Stomach (tissue), 9 donors: ENCODE data around the gene YPEL4. TPM values are rescaled to one million over a fixed set of nuclear protein-coding genes. Genes with fewer than 3 reads are reported as not detected.

Source experiments
- DNase-seq, 2 donors: peaks; one replicate each; pipeline versions ENCODE4 v3.0.0 to v3.0.0-alpha.2; 2013 to 2019
- H3K27ac ChIP-seq, 5 donors: fragments of 200-600 bp in 4 of 5; sonication (generic) in 4 of 5; one replicate each; pipeline ENCODE4 v1.5.1; 2013 to 2019; ENCODE audit warnings: mild to moderate bottlenecking in 1 of 5, moderate library complexity in 1 of 5
- H3K27me3 ChIP-seq, 3 donors: fragments of 200-600 bp; sonication (generic); one replicate each; pipeline ENCODE4 v1.5.1; 2017 to 2019; ENCODE audit warnings: mixed run types in 1 of 3
- H3K36me3 ChIP-seq, 4 donors: fragments of 200-600 bp; sonication (generic); 1 replicate in 3 of 4; 2 replicates in 1 of 4; pipeline ENCODE4 v1.5.1; 2016 to 2019
- H3K4me1 ChIP-seq, 4 donors: fragments of 200-600 bp; sonication (generic); one replicate each; pipeline ENCODE4 v1.5.1; 2016 to 2019
- H3K4me3 ChIP-seq, 4 donors: fragments of 200-600 bp; sonication (generic) in 3 of 4; one replicate each; pipeline ENCODE4 v1.5.1; 2016 to 2019; ENCODE audit warnings: mild to moderate bottlenecking in 1 of 4
- H3K9me3 ChIP-seq, 4 donors: fragments of 200-600 bp; sonication (generic); one replicate each; pipeline ENCODE4 v1.5.1; 2016 to 2019
- CTCF ChIP-seq, 7 experiments: fragments of 450-650 bp in 4 of 7; fragments of 200-600 bp in 3 of 7; sonication (generic) in 3 of 7; IDR thresholded peaks; one replicate each; pipeline ENCODE4 v1.5.1; 2016 to 2019; ENCODE audit warnings: antibody characterized with exemption in 7 of 7, control low read depth in 2 of 7, mild to moderate bottlenecking in 1 of 7
- EP300 ChIP-seq: sonication (generic); formaldehyde crosslinking; IDR thresholded peaks from one replicate; pipeline ENCODE4 v1.6.1; 2017; ENCODE audit warnings: antibody characterized with exemption
- POLR2A ChIP-seq, 4 donors: fragments of 450-650 bp; IDR thresholded peaks; one replicate each; pipeline ENCODE4 v1.6.1; 2016; ENCODE audit warnings: antibody characterized with exemption in 4 of 4, control low read depth in 2 of 4, mild to moderate bottlenecking in 1 of 4, moderate library complexity in 1 of 4
- POLR2AphosphoS5 ChIP-seq, 3 donors: sonication (generic); formaldehyde crosslinking; IDR thresholded peaks; one replicate each; pipeline ENCODE4 v1.6.1; 2016; ENCODE audit warnings: antibody characterized with exemption in 3 of 3
- WGBS, 5 donors: extraction: QIAGEN DNeasy Blood & Tissue Kit in 3 of 5; methylation state at CpG; one replicate each; pipeline versions ENCODE4 v1.1.5 to v1.1.7; 2013 to 2018; 5-methylcytosine and 5-hydroxymethylcytosine counted together
- intact Hi-C: fragments of 100-400 bp; cut with DNase I; formaldehyde crosslinking; loops from one replicate; pipeline ENCODE4 v1.15.1; 2023; ENCODE audit warnings: low total_unique reads
- polyA plus RNA-seq, 3 donors: library from polyadenylated mRNA; stranded (reverse); fragments of 200-250 nt; gene quantifications; one replicate each; pipeline ENCODE4 v1.2.3, GENCODE V29; 2013
- total RNA-seq, 5 donors: library from RNA; depleted of rRNA; stranded (reverse); fragments of >200 nt; gene quantifications; one replicate each; pipeline versions ENCODE4 v1.1.0 to v1.2.3, GENCODE V29; 2014 to 2016
- donor health status: healthy with polysubstance abuse.
- donor health status: Bipolar disorder and iron deficiency.
- donor health status: healthy.

YPEL4 gene
- total and polyA plus RNA-seq, 8 donors = 0.29 to 3.2 (median 0.68) TPM; not detected in 3

GRCh38 chr11:57639321-57640067, 10.2 kb downstream of the YPEL4 start:
- intact Hi-C loops = loop anchor here (2.0 to 10.0 kb wide), 2 partner anchors 71 to 295 kb away; no protein-coding TSS in a partner anchor
- Histone ChIP-seq H3K4me1 (peaks cover 23 to 52% (median 40%) of the 10 kb centered on the region in 4 donors), H3K36me3 (no peaks in the 10 kb centered on the region), H3K9me3 (no peaks in the 10 kb centered on the region), H3K27ac (peak overlapping the region in 4 of 5 donors; percentile 15 to 85 (median 40)), H3K4me3 (peak overlapping the region; percentile 73 to 90 (median 78)), H3K27me3 (peaks cover 0 to 25% (median 18%) of the 10 kb centered on the region in 3 donors)
- 16 to 26% (median 21%) methylated on average over 10 to 15 of the region's 15 CpGs for WGBS, 5 donors
- TF ChIP-seq POLR2A (IDR thresholded peaks at IDR 0.05) (no peak), EP300 (no peak), CTCF (IDR thresholded peaks at IDR 0.05) (no peak), POLR2AphosphoS5 (IDR thresholded peaks at IDR 0.05) (no peak)
- peak in 1 of 2 donors; percentile 93 for DNase-seq

GRCh38 chr11:57638811-57639320, 10.8 kb downstream of the YPEL4 start:
- peaks cover 0 to 25% (median 18%) of the 10 kb centered on the region in 3 donors for H3K27me3 ChIP-seq
- no peaks in the 10 kb centered on the region for H3K9me3 ChIP-seq
- 1 to 3% (median 1%) methylated on average over 17 to 19 of the region's 19 CpGs for WGBS, 5 donors
- H3K27ac ChIP-seq = peak overlapping the region in 4 of 5 donors; percentile 71 to 85 (median 83)
- no peak for DNase-seq
- peaks cover 18 to 46% (median 38%) of the 10 kb centered on the region in 4 donors for H3K4me1 ChIP-seq
- TF ChIP-seq EP300 = no peak
- TF ChIP-seq POLR2A (IDR thresholded peaks at IDR 0.05) = no peak
- no peak for TF ChIP-seq POLR2AphosphoS5 (IDR thresholded peaks at IDR 0.05)
- TF ChIP-seq CTCF (IDR thresholded peaks at IDR 0.05) = no peak
- intact Hi-C loops = no loop called here
- H3K4me3 ChIP-seq = peak overlapping the region; percentile 73 to 90 (median 78)
- no peaks in the 10 kb centered on the region for H3K36me3 ChIP-seq

GRCh38 chr11:57638005-57638781, 11.5 kb downstream of the YPEL4 start:
- intact Hi-C loops = no loop called here
- Histone ChIP-seq H3K27me3 (peaks cover 0 to 28% (median 18%) of the 10 kb centered on the region in 3 donors), H3K27ac (peak overlapping the region; percentile 9 to 85 (median 82)), H3K36me3 (no peaks in the 10 kb centered on the region), H3K9me3 (no peaks in the 10 kb centered on the region), H3K4me1 (peaks cover 18 to 44% (median 38%) of the 10 kb centered on the region in 4 donors), H3K4me3 (peak overlapping the region; percentile 73 to 90 (median 78))
- 0 to 3% (median 1%) methylated on average over 43 to 47 of the region's 47 CpGs for WGBS, 5 donors
- peak; percentile 36 to 96 for DNase-seq
- TF ChIP-seq POLR2A (IDR thresholded peaks at IDR 0.05) (no peak), POLR2AphosphoS5 (IDR thresholded peaks at IDR 0.05) (peak in 1 of 3 donors; percentile 28)

- Histone ChIP-seq H3K27me3 (peaks cover 0 to 28% (median 18%) of the 10 kb centered on the region in 3 donors), H3K9me3 (no peaks in the 10 kb centered on the region), H3K4me1 (peaks cover 18 to 44% (median 38%) of the 10 kb centered on the region in 4 donors), H3K4me3 (peak overlapping the region; percentile 73 to 90 (median 78)), H3K27ac (peak overlapping the region in 4 of 5 donors; percentile 71 to 85 (median 83)), H3K36me3 (no peaks in the 10 kb centered on the region)
- TF ChIP-seq POLR2AphosphoS5 (IDR thresholded peaks at IDR 0.05) (no peak), CTCF (IDR thresholded peaks at IDR 0.05) (no peak), POLR2A (IDR thresholded peaks at IDR 0.05) (no peak), EP300 (no peak)
- DNase-seq = peak in 1 of 2 donors; percentile 54
- 22 to 36% (median 23%) methylated on average over 14 to 18 of the region's 18 CpGs for WGBS, 5 donors
- intact Hi-C loops = no loop called here
These were observed 12.1 kb downstream of the YPEL4 start for GRCh38 chr11:57637626-57638004.
